ENCODE data around the gene ERAP2.

ERAP2 gene

GRCh38 chr5:96851312-96852062 lies 24.8 kb upstream of the ERAP2 start:
- no peak overlapping the region for H3K4me3 ChIP-seq (ENCODE audit: low read depth, low read length)
- peaks cover 7% of the 10 kb centered on the region; the same call in 1 of the 2 replicates for H3K4me1 ChIP-seq
- H3K36me3 ChIP-seq, result no peaks in the 10 kb centered on the region
- TF ChIP-seq CTCF (IDR thresholded peaks at IDR 0.05; ENCODE audit: low read depth, low read length), result no peak
- no peaks in the 10 kb centered on the region for H3K9me3 ChIP-seq
- H3K27me3 ChIP-seq, result no peaks in the 10 kb centered on the region
- no peak for DNase-seq

- H3K4me1 ChIP-seq, result peaks cover 7% of the 10 kb centered on the region; the same call in 1 of the 2 replicates
- no peaks in the 10 kb centered on the region for H3K36me3 ChIP-seq
- no peak overlapping the region for H3K4me3 ChIP-seq (ENCODE audit: low read depth, low read length)
- no peaks in the 10 kb centered on the region for H3K9me3 ChIP-seq
- TF ChIP-seq CTCF (IDR thresholded peaks at IDR 0.05; ENCODE audit: low read depth, low read length), result no peak
- no peak for DNase-seq
- H3K27me3 ChIP-seq, result no peaks in the 10 kb centered on the region
Observed at GRCh38 chr5:96852759-96853158, 23.5 kb upstream of the ERAP2 start.

GRCh38 chr5:96854067-96854466 lies 22.2 kb upstream of the ERAP2 start:
- no peak for DNase-seq
- no peaks in the 10 kb centered on the region for H3K9me3 ChIP-seq
- no peaks in the 10 kb centered on the region for H3K36me3 ChIP-seq
- no peak for TF ChIP-seq CTCF (IDR thresholded peaks at IDR 0.05; ENCODE audit: low read depth, low read length)
- H3K4me3 ChIP-seq (ENCODE audit: low read depth, low read length), result no peak overlapping the region
- H3K4me1 ChIP-seq, result peaks cover 7% of the 10 kb centered on the region; the same call in 1 of the 2 replicates
- no peaks in the 10 kb centered on the region for H3K27me3 ChIP-seq

- H3K4me3 ChIP-seq (ENCODE audit: low read depth, low read length), result no peak overlapping the region
- peaks cover 7% of the 10 kb centered on the region; the same call in 1 of the 2 replicates for H3K4me1 ChIP-seq
- no peaks in the 10 kb centered on the region for H3K9me3 ChIP-seq
- H3K27me3 ChIP-seq, result no peaks in the 10 kb centered on the region
- no peak for TF ChIP-seq CTCF (IDR thresholded peaks at IDR 0.05; ENCODE audit: low read depth, low read length)
- DNase-seq, result no peak
- H3K36me3 ChIP-seq, result no peaks in the 10 kb centered on the region
Observed at GRCh38 chr5:96855031-96855872, 21.0 kb upstream of the ERAP2 start.

GRCh38 chr5:96856371-96856770 lies 19.9 kb upstream of the ERAP2 start:
- Histone ChIP-seq H3K36me3 (no peaks in the 10 kb centered on the region), H3K4me3 (ENCODE audit: low read depth, low read length) (no peak overlapping the region), H3K9me3 (no peaks in the 10 kb centered on the region), H3K27me3 (no peaks in the 10 kb centered on the region), H3K4me1 (peaks cover 15% of the 10 kb centered on the region; the same call in 1 of the 2 replicates)
- no peak for DNase-seq
- no peak for TF ChIP-seq CTCF (IDR thresholded peaks at IDR 0.05; ENCODE audit: low read depth, low read length)
